Calu3 (cell line): Measurements from ENCODE around the gene EFTUD2. TPM values are rescaled to one million over a fixed set of nuclear protein-coding genes. Genes with fewer than 3 reads are reported as not detected.

ENCODE experiments used
- BruUV-seq: library from RNA; stranded (reverse); fragments of 400-500 nt; replicated peaks from 2 replicates; lab custom pipeline; 2021; lab: Mats Ljungman, UMichigan
- CTCF ChIA-PET: fragments of 300-600 bp; sonication (Branson Sonifier 250); formaldehyde crosslinking; loops from one replicate; lab custom pipeline; 2022; ENCODE audit warnings: antibody characterized with exemption; lab: Charles Lee
- DNase-seq: peaks from one replicate; pipeline ENCODE4 v3.0.0; 2022
- H3K27ac Mint-ChIP-seq: one replicate; pipeline ENCODE4 v1.8.0; 2022; ENCODE audit warnings: mixed read lengths; ENCODE audit not compliant: unreplicated experiment
- H3K27me3 Mint-ChIP-seq: one replicate; pipeline ENCODE4 v1.8.0; 2022; ENCODE audit warnings: mixed read lengths; ENCODE audit not compliant: unreplicated experiment
- H3K36me3 Mint-ChIP-seq: one replicate; pipeline ENCODE4 v1.8.0; 2022; ENCODE audit warnings: mild to moderate bottlenecking, moderate library complexity, mixed read lengths; ENCODE audit not compliant: insufficient read depth, unreplicated experiment
- H3K4me1 Mint-ChIP-seq: one replicate; pipeline ENCODE4 v1.8.0; 2022; ENCODE audit warnings: mild to moderate bottlenecking, low read depth, mixed read lengths; ENCODE audit not compliant: unreplicated experiment
- H3K4me3 Mint-ChIP-seq: one replicate; pipeline ENCODE4 v1.8.0; 2022; ENCODE audit warnings: mild to moderate bottlenecking, low read depth, moderate library complexity, mixed read lengths; ENCODE audit not compliant: unreplicated experiment
- H3K9me3 Mint-ChIP-seq: one replicate; pipeline ENCODE4 v1.8.0; 2022; ENCODE audit warnings: low read depth, mixed read lengths; ENCODE audit not compliant: unreplicated experiment
- intact Hi-C: fragments of 100-400 bp; cut with micrococcal nuclease; formaldehyde crosslinking; loops from one replicate; pipeline ENCODE4 v1.10.0; 2022; ENCODE audit not compliant: unreplicated experiment
- total RNA-seq: library from RNA; stranded (reverse); gene quantifications from 2 replicates; pipeline ENCODE4 v1.2.3, GENCODE V29; 2022
- TF ChIP-seq, protein P1 (sequence below): fragments of 200-600 bp; IDR thresholded peaks from one replicate; pipeline ENCODE4 v1.8.0; 2022; ENCODE audit warnings: antibody characterized with exemption; ENCODE audit not compliant: unreplicated experiment

EFTUD2 gene
- total RNA-seq, 1 experiment from 2014 or later = 197 TPM

DNA sequence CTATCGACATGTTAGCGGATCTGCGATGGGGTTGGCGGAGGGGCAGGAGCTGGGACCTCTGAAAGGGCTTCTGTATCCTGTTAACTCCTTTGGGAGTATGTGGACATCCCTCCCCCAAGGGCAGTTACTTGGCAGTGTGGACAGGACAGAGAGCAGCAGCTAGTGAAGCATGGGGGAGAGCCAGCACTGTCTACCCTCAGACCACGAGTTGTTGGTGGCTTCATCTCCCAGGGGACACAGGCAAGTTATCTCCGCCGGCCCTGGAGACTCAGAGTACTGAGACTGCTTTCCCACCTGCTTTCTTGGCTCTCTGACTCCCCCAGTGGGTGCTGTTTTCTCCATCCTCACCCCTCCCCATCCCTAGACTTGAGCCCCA, 21.3 kb upstream of the EFTUD2 start:
- TF ChIP-seq, protein P1, sequence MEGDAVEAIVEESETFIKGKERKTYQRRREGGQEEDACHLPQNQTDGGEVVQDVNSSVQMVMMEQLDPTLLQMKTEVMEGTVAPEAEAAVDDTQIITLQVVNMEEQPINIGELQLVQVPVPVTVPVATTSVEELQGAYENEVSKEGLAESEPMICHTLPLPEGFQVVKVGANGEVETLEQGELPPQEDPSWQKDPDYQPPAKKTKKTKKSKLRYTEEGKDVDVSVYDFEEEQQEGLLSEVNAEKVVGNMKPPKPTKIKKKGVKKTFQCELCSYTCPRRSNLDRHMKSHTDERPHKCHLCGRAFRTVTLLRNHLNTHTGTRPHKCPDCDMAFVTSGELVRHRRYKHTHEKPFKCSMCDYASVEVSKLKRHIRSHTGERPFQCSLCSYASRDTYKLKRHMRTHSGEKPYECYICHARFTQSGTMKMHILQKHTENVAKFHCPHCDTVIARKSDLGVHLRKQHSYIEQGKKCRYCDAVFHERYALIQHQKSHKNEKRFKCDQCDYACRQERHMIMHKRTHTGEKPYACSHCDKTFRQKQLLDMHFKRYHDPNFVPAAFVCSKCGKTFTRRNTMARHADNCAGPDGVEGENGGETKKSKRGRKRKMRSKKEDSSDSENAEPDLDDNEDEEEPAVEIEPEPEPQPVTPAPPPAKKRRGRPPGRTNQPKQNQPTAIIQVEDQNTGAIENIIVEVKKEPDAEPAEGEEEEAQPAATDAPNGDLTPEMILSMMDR = no peak
- peaks cover 23% of the 10 kb centered on the region for H3K4me1 Mint-ChIP-seq
- no peak overlapping the region for H3K4me3 Mint-ChIP-seq
- peaks cover 39% of the 10 kb centered on the region for H3K27me3 Mint-ChIP-seq
- intact Hi-C loops = loop anchor here (1.0 to 5.0 kb wide), 2 partner anchors 101 to 177 kb away; no protein-coding TSS in a partner anchor
- H3K9me3 Mint-ChIP-seq = no peaks in the 10 kb centered on the region
- peaks cover 26% of the 10 kb centered on the region for H3K36me3 Mint-ChIP-seq
- no peak overlapping the region for H3K27ac Mint-ChIP-seq
- CTCF ChIA-PET = interaction anchor here (0.7 to 3.3 kb wide), 17 partner anchors 9 to 215 kb away, joined by 3 to 78 read pairs (median 3); partner anchors contain the start of gene ACBD4
- DNase-seq = no peak
- BruUV-seq = no TSS peak

DNA sequence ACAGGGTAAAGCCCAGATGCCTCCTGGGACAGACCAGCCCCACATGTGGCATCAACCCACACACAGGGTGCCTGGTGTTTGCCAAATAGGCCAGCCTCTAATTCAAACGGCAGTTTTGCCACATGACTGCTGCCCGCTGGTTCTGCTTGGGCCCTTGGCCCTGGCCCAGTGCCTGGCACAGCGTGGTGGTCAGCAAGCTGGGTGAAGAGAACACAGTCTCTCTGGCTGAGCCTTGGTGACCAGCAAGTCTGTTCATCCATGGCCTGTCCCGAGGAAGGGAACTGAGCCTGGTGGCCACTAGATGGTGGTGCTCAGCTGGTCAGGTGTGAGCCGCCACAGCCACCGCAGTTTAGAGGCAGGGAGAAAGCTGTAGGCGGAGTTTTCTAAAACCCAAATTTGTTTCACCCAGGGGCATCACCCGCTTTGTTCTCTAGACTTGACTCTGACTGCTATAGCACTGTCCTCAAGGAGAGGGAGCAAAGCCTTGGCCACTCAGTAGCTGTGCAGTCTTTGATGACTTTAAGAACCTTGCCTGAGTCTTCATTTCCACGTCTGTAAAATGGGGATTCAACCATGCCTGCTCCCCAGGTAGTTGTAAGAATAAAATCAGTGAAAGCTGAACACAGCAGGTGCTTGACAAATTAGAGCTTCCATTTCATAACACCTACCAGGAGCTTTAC, 20.8 kb upstream of the EFTUD2 start:
- BruUV-seq = no TSS peak
- Mint-ChIP-seq H3K27ac (no peak overlapping the region), H3K36me3 (peaks cover 21% of the 10 kb centered on the region), H3K9me3 (no peaks in the 10 kb centered on the region), H3K4me3 (no peak overlapping the region), H3K4me1 (peaks cover 25% of the 10 kb centered on the region), H3K27me3 (peaks cover 44% of the 10 kb centered on the region)
- intact Hi-C loops = loop anchor here (1.0 to 10.0 kb wide), 3 partner anchors 101 to 215 kb away; partner anchors contain the start of genes ACBD4 and PLCD3
- TF ChIP-seq, protein P1 = peak; percentile 85
- CTCF ChIA-PET = interaction anchor here (0.7 to 3.3 kb wide), 16 partner anchors 9 to 215 kb away, joined by 3 to 78 read pairs (median 3); partner anchors contain the start of gene ACBD4
- peak; percentile 90 for DNase-seq

DNA sequence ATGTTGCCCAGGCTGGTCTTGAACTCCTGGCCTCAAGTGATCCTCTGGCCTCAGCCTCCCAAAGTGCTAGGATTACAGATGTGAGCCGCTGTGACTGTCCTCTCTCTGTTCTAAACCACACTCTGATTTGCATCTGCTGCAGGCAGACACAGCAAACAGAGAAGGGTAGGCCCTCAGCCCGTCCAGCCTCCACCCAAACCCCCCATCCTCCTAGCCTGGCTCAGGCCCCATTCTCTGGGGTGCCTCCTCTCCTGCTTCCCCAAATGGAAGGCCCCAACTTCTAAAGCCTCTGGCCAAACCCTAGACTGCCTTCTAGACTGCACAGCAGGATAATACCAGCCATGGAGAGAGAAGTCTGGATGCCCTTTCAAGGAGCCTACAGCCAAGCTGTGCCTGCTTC, 20.2 kb upstream of the EFTUD2 start:
- no peaks in the 10 kb centered on the region for H3K9me3 Mint-ChIP-seq
- CTCF ChIA-PET = interaction anchor here (0.9 to 3.3 kb wide), 7 partner anchors 19 to 216 kb away, joined by 3 to 78 read pairs (median 4); partner anchors contain the start of gene ACBD4
- H3K4me1 Mint-ChIP-seq = peaks cover 25% of the 10 kb centered on the region
- TF ChIP-seq, protein P1 = no peak
- no peak for DNase-seq
- peaks cover 14% of the 10 kb centered on the region for H3K36me3 Mint-ChIP-seq
- H3K27me3 Mint-ChIP-seq = peaks cover 50% of the 10 kb centered on the region
- no TSS peak for BruUV-seq
- intact Hi-C loops = loop anchor here (10.0 kb wide), 1 partner anchor 215 kb away; the partner anchor contains the start of genes ACBD4 and PLCD3
- no peak overlapping the region for H3K4me3 Mint-ChIP-seq
- no peak overlapping the region for H3K27ac Mint-ChIP-seq

DNA sequence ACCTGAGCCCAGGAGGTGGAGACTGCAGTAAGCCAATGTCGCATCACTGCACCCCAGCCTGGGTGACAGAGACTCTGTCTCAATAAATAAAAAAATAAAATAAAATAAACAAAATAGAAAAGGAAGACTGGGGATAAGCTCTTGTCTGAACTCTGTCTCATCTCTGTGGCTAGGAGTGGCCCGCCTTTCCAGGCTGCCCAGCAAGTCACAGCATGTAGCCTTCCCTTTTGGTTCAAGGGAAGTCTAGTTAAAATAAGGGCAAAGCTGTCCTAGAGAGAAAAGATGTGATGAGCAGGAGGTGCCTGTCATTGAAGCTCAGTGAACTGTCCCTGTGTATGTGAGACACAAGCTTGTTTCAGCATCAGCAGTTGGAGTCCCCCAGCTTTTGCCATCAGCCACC, 18.8 kb upstream of the EFTUD2 start:
- Mint-ChIP-seq H3K4me1 (peaks cover 33% of the 10 kb centered on the region), H3K27me3 (peaks cover 62% of the 10 kb centered on the region), H3K27ac (no peak overlapping the region), H3K36me3 (peaks cover under 1% of the 10 kb centered on the region), H3K9me3 (no peaks in the 10 kb centered on the region), H3K4me3 (no peak overlapping the region)
- TF ChIP-seq, protein P1 = no peak
- intact Hi-C loops = loop anchor here (10.0 kb wide), 1 partner anchor 217 kb away; the partner anchor contains the start of genes ACBD4 and PLCD3
- no TSS peak for BruUV-seq
- CTCF ChIA-PET = interaction anchor here (0.5 to 1.5 kb wide), 7 partner anchors 21 to 216 kb away, joined by 3 to 6 read pairs (median 4); no protein-coding TSS in a partner anchor
- no peak for DNase-seq
